Spinal cord (tissue), 10 donors: ENCODE measurements around the gene JAG1. TPM values are rescaled to one million over a fixed set of nuclear protein-coding genes. Genes with fewer than 3 reads are reported as not detected.

Experiments used
- DNase-seq, 6 donors: peaks; one replicate each; pipeline versions ENCODE4 v3.0.0 to v3.0.0-alpha.2; 2013 to 2015; ENCODE audit warnings: low spot score in 6 of 6, low read depth in 4 of 6
- H3K27ac ChIP-seq: one replicate; pipeline ENCODE4 v1.5.1; 2013; ENCODE audit warnings: low read depth, low read length, control low read depth
- H3K27me3 ChIP-seq: one replicate; pipeline ENCODE4 v1.6.1; 2013; ENCODE audit warnings: low read length; ENCODE audit not compliant: control insufficient read depth, insufficient read depth
- H3K36me3 ChIP-seq: one replicate; pipeline ENCODE4 v1.6.1; 2013; ENCODE audit warnings: low read length; ENCODE audit not compliant: control insufficient read depth, insufficient read depth
- H3K4me1 ChIP-seq: one replicate; pipeline ENCODE4 v1.6.1; 2013; ENCODE audit warnings: low read length; ENCODE audit not compliant: control insufficient read depth, insufficient read depth
- H3K4me3 ChIP-seq: one replicate; pipeline ENCODE4 v1.5.1; 2013; ENCODE audit warnings: low read depth, low read length, control low read depth
- H3K9me3 ChIP-seq: one replicate; pipeline ENCODE4 v1.6.1; 2013; ENCODE audit warnings: low read length; ENCODE audit not compliant: control insufficient read depth, insufficient read depth
- WGBS: methylation state at CpG from one replicate; pipeline ENCODE4 v1.1.5; 2013; ENCODE audit warnings: missing lambda C conversion rate; ENCODE audit not compliant: insufficient coverage; 5-methylcytosine and 5-hydroxymethylcytosine counted together
- polyA plus RNA-seq, 2 donors: library from polyadenylated mRNA; unstranded; fragments of 120-200 nt; gene quantifications; one replicate each; pipeline ENCODE4 v1.2.1, GENCODE V29; 2013; ENCODE audit not compliant: insufficient read length in 2 of 2
- total RNA-seq, 2 donors: library from RNA; depleted of rRNA in 1 of 2; stranded (reverse); fragments of 120-200 nt in 1 of 2; fragments of >200 nt in 1 of 2; gene quantifications; one replicate each; pipeline versions ENCODE4 v1.2.3 to v1.2.4, GENCODE V29; 2013 to 2014
- donor health status: healthy.

JAG1 gene
- total and polyA plus RNA-seq, 4 donors, result 24.5 to 74.5 (median 47.3) TPM

GRCh38 chr20:10701607-10702006 is 27.8 kb upstream of the JAG1 start:
- Histone ChIP-seq H3K27ac (no peak overlapping the region), H3K27me3 (no peaks in the 10 kb centered on the region), H3K4me1 (no peaks in the 10 kb centered on the region), H3K36me3 (no peaks in the 10 kb centered on the region), H3K9me3 (no peaks in the 10 kb centered on the region), H3K4me3 (no peak overlapping the region)
- WGBS, result no CpG with 5 or more reads among the region's 1 CpG
- DNase-seq, result no peak

DNA sequence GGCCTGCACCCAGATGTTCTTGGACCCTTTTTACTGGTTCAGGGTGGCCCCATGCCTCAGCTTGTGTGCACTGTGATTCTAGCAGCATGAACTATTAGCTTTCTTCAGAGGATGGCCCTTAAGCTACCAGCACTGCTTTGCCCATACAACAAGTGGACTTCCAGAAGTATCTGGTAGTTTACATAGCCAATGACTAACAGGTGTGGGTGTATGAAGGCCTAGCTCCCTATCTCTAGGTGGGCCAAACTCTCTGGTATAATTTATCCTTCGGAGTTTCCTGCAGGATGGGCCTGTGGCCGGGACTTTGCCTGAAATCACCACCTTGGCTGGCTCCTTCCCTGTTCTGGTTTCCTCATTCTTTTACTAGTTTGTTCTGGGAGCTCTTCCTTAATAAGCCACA is 26.1 kb upstream of the JAG1 start:
- Histone ChIP-seq H3K27me3 (no peaks in the 10 kb centered on the region), H3K9me3 (no peaks in the 10 kb centered on the region), H3K4me3 (no peak overlapping the region), H3K27ac (no peak overlapping the region), H3K36me3 (no peaks in the 10 kb centered on the region), H3K4me1 (no peaks in the 10 kb centered on the region)
- WGBS, result 87% methylated on average over 2 of the region's 2 CpGs
- no peak for DNase-seq

DNA sequence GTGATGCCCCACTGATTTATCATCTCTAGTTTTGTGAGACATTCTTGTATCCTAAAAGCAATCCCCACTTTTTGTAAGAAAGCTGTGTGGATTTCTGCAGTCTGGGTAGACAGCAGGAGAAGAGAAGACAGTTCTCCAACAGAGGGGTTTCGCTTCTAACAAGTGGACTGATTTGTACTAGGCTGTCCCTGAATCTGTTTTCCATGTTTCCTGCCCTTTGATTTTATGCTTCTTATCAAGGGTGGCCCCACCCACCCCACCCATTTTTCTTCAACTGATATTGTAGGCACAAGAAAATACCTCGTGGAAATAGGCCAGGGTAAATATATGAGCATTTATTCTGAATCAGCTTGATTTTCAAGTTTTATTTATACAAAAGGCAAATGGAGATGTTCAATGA is 25.7 kb upstream of the JAG1 start:
- Histone ChIP-seq H3K36me3 (no peaks in the 10 kb centered on the region), H3K4me1 (no peaks in the 10 kb centered on the region), H3K9me3 (no peaks in the 10 kb centered on the region), H3K27ac (no peak overlapping the region), H3K4me3 (no peak overlapping the region), H3K27me3 (no peaks in the 10 kb centered on the region)
- WGBS, result 100% methylated on average over 1 of the region's 2 CpGs
- DNase-seq, result no peak

DNA sequence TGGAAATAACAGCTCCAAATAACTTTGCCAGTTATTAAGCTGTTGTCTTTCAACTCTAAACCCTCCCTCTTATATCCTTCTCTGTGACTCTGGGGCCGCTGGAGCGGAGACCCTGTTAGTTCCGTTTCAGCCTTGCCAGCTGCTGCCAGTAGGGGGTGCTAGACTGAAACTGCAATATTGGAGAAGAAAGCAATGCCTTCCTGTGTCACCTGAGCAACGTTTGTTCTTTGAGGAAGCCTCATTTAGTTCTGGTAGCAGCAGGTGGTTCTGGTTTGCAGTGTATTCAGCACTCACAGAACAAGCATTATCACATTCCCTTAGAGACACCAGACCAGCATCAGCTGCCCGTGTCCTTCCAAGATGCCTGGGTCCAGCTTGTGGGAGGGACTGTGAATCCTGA is 22.9 kb upstream of the JAG1 start:
- no peaks in the 10 kb centered on the region for H3K27me3 ChIP-seq
- 51% methylated on average over 2 of the region's 5 CpGs for WGBS
- DNase-seq, result no peak
- H3K36me3 ChIP-seq, result no peaks in the 10 kb centered on the region
- no peak overlapping the region for H3K27ac ChIP-seq
- no peaks in the 10 kb centered on the region for H3K9me3 ChIP-seq
- H3K4me3 ChIP-seq, result no peak overlapping the region
- H3K4me1 ChIP-seq, result no peaks in the 10 kb centered on the region

GRCh38 chr20:10689385-10689784 is 15.6 kb upstream of the JAG1 start:
- Histone ChIP-seq H3K4me3 (no peak overlapping the region), H3K36me3 (no peaks in the 10 kb centered on the region), H3K9me3 (no peaks in the 10 kb centered on the region), H3K27ac (no peak overlapping the region), H3K4me1 (no peaks in the 10 kb centered on the region), H3K27me3 (no peaks in the 10 kb centered on the region)
- DNase-seq, result no peak
- 60% methylated on average over 1 of the region's 1 CpG for WGBS

DNA sequence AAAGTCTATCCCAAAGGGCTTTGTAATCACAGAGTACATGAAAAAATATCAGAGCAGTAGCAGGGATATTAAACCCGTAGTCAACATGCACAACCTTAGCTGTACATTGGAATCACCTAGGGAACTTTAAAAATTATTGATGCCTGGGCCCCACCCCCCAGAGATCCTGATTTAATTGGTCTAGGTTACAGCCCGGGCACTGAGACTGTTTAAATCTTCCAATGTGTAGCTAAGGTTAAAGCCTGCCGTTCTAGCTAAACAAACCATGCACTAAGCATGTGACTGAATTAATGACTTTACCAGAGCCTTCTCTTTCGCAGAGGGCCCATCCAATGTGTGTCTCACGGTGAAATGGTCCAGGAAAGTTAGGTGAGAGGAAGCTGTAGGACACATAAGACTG is 14.1 kb upstream of the JAG1 start:
- H3K27ac ChIP-seq, result no peak overlapping the region
- no peaks in the 10 kb centered on the region for H3K9me3 ChIP-seq
- DNase-seq, result no peak
- H3K27me3 ChIP-seq, result no peaks in the 10 kb centered on the region
- WGBS, result 61% methylated on average over 5 of the region's 5 CpGs
- no peaks in the 10 kb centered on the region for H3K36me3 ChIP-seq
- no peak overlapping the region for H3K4me3 ChIP-seq
- H3K4me1 ChIP-seq, result no peaks in the 10 kb centered on the region

- WGBS, result 63% methylated on average over 7 of the region's 14 CpGs
- H3K27ac ChIP-seq, result no peak overlapping the region
- H3K4me3 ChIP-seq, result no peak overlapping the region
- H3K9me3 ChIP-seq, result no peaks in the 10 kb centered on the region
- no peaks in the 10 kb centered on the region for H3K36me3 ChIP-seq
- H3K27me3 ChIP-seq, result no peaks in the 10 kb centered on the region
- DNase-seq, result no peak
- no peaks in the 10 kb centered on the region for H3K4me1 ChIP-seq
These were observed 12.7 kb upstream of the JAG1 start for GRCh38 chr20:10686356-10687133.

DNA sequence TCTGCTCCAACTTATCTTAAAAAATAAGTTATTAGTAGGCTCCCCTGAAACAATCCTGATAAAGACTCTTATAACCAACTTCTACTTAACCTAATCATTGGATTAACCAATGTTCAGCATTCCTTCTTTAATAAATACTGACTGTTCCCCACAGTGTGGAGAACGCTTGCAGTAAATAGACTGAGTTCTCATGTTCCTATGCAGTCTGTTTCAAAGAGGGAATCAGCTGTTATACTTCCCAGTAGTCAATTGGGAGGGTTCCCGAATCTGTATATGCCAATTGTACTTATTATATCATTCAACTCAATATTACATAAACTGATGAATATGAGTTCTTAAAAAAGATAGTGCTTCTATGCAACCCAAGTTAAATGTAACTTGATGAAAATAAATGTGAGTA is 9.7 kb upstream of the JAG1 start:
- DNase-seq, result no peak
- Histone ChIP-seq H3K27me3 (no peaks in the 10 kb centered on the region), H3K9me3 (no peaks in the 10 kb centered on the region), H3K27ac (no peak overlapping the region), H3K36me3 (no peaks in the 10 kb centered on the region), H3K4me1 (no peaks in the 10 kb centered on the region), H3K4me3 (no peak overlapping the region)
- WGBS, result no CpG with 5 or more reads among the region's 2 CpGs

GRCh38 chr20:10682939-10683338 is 9.1 kb upstream of the JAG1 start:
- DNase-seq, result no peak
- WGBS, result 86% methylated on average over 2 of the region's 3 CpGs
- Histone ChIP-seq H3K27me3 (no peaks in the 10 kb centered on the region), H3K36me3 (no peaks in the 10 kb centered on the region), H3K9me3 (no peaks in the 10 kb centered on the region), H3K4me3 (no peak overlapping the region), H3K4me1 (no peaks in the 10 kb centered on the region), H3K27ac (no peak overlapping the region)

DNA sequence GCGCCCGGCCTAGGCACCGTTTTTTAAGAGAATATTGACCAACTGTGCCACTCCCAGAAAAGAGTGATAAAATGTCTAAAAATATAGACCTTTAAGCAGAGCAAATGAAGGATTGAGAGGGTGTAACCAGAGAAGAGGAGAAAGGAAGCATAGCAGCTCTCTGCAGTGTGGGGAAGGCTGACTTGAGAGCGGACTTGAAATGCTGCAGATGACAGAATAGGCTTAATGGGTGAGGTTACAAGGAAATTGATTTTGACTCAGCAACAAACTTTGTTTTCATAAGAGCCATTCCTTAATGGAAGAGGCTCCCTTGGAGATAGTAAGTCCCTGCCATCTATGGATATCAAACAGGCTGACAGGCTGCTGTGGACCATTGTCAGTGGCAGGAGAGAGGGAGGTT is 7.7 kb upstream of the JAG1 start:
- no peaks in the 10 kb centered on the region for H3K27me3 ChIP-seq
- no peak overlapping the region for H3K27ac ChIP-seq
- H3K4me3 ChIP-seq, result no peak overlapping the region
- no CpG with 5 or more reads among the region's 4 CpGs for WGBS
- no peaks in the 10 kb centered on the region for H3K9me3 ChIP-seq
- DNase-seq, result no peak
- no peaks in the 10 kb centered on the region for H3K36me3 ChIP-seq
- no peaks in the 10 kb centered on the region for H3K4me1 ChIP-seq
